ENCODE data around the gene BNC2.

- no peak for TF ChIP-seq EZH2 (IDR thresholded peaks at IDR 0.05)
- TF ChIP-seq POLR2AphosphoS5 (IDR thresholded peaks at IDR 0.05; ENCODE audit: borderline replicate concordance, low read depth, low read length): no peak
- no peak for TF ChIP-seq FOXP2 (optimal IDR thresholded peaks at IDR 0.05; ENCODE audit: control extremely low read depth, extremely low read length, insufficient read depth)
Measured at GRCh38 chr9:16830806-16831205, 39.7 kb downstream of the BNC2 start.
